Mesendoderm (in vitro differentiated cells): ENCODE data around the gene SPIB.

Experiments
- DNase-seq: peaks from one replicate; pipeline ENCODE4 v3.0.0; 2013
- H2AK5ac ChIP-seq: 2 replicates; pipeline ENCODE4 v1.6.1; 2013; ENCODE audit warnings: low read length, inconsistent platforms
- H2BK120ac ChIP-seq: 2 replicates; pipeline ENCODE4 v1.6.1; 2013; ENCODE audit warnings: low read depth, mild to moderate bottlenecking, low read length, moderate library complexity, mixed read lengths
- H2BK15ac ChIP-seq: replicated peaks from 2 replicates; pipeline ENCODE4 v1.6.1; 2013; ENCODE audit warnings: low read depth, mild to moderate bottlenecking, moderate library complexity
- H2BK5ac ChIP-seq: 2 replicates; pipeline ENCODE4 v1.6.1; 2013; ENCODE audit warnings: low read length, inconsistent platforms
- H3K18ac ChIP-seq: 2 replicates; pipeline ENCODE4 v1.6.1; 2013; ENCODE audit warnings: mild to moderate bottlenecking, low read length, mixed read lengths
- H3K23ac ChIP-seq: one replicate; pipeline ENCODE4 v1.6.1; 2013; ENCODE audit warnings: low read length
- H3K27ac ChIP-seq: 2 replicates; pipeline ENCODE4 v1.5.1; 2013; ENCODE audit warnings: low read depth, mild to moderate bottlenecking, inconsistent platforms, low read length, moderate library complexity
- H3K27me3 ChIP-seq: 2 replicates; pipeline ENCODE4 v1.6.1; 2013; ENCODE audit warnings: low read length, control low read depth, mild to moderate bottlenecking, inconsistent platforms; ENCODE audit not compliant: insufficient read depth, poor library complexity
- H3K36me3 ChIP-seq: 2 replicates; pipeline ENCODE4 v1.6.1; 2013; ENCODE audit warnings: low read length, inconsistent platforms; ENCODE audit not compliant: control insufficient read depth, insufficient read depth
- H3K4ac ChIP-seq: one replicate; pipeline ENCODE4 v1.6.1; 2013; ENCODE audit warnings: low read depth, mild to moderate bottlenecking, low read length, moderate library complexity
- H3K4me1 ChIP-seq: 2 replicates; pipeline ENCODE4 v1.6.1; 2013; ENCODE audit warnings: low read depth, low read length, inconsistent platforms; ENCODE audit not compliant: control insufficient read depth
- H3K4me2 ChIP-seq: 2 replicates; pipeline ENCODE4 v1.6.1; 2013; ENCODE audit warnings: low read length
- H3K4me3 ChIP-seq: 2 replicates; pipeline ENCODE4 v1.5.1; 2013; ENCODE audit warnings: mild to moderate bottlenecking, low read length
- H3K56ac ChIP-seq: one replicate; pipeline ENCODE4 v1.6.1; 2013; ENCODE audit warnings: low read length
- H3K79me1 ChIP-seq: 2 replicates; pipeline ENCODE4 v1.6.1; 2013; ENCODE audit warnings: low read length, inconsistent platforms
- H3K79me2 ChIP-seq: 2 replicates; pipeline ENCODE4 v1.6.1; 2013; ENCODE audit warnings: mild to moderate bottlenecking, low read length; ENCODE audit not compliant: control insufficient read depth, insufficient read depth
- H3K9ac ChIP-seq: 2 replicates; pipeline ENCODE4 v1.6.1; 2013; ENCODE audit warnings: low read length, inconsistent platforms
- H4K5ac ChIP-seq: one replicate; pipeline ENCODE4 v1.6.1; 2013; ENCODE audit warnings: low read length
- H4K8ac ChIP-seq: one replicate; pipeline ENCODE4 v1.6.1; 2013; ENCODE audit warnings: low read depth, mild to moderate bottlenecking, control low read depth, low read length, moderate library complexity
- WGBS: extraction: QIAGEN DNeasy Blood & Tissue Kit; methylation state at CpG from one replicate; pipeline ENCODE4 v1.1.7; 2013; ENCODE audit warnings: low lambda C conversion rate, missing lambda C conversion rate; ENCODE audit not compliant: insufficient coverage; ENCODE audit errors: extremely low coverage; 5-methylcytosine and 5-hydroxymethylcytosine counted together

SPIB gene

DNA sequence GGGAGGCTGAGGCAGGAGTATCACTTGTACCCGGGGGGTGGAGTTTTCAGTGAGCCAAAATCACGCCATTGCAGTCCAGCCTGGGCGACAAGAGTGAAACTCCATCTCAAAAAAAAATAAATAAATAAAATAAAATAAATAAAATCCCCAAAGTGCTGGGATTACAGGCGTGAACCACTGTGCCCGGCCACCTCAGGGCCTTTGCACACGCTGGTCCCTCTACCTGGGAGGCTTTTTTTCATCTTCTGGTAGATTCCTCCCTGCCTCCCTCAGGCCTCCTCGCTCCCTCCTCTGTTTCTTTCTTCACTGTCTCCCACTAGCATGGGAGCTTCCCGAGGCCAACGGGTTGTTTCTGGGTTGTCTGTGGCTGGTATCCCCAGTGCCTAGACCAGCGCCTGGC, 29.0 kb downstream of the SPIB start:
- Histone ChIP-seq H4K5ac (no peak overlapping the region), H3K4ac (no peak overlapping the region), H3K9ac (no peak overlapping the region), H2BK15ac (no peak overlapping the region), H3K27ac (no peak overlapping the region), H2BK120ac (no peak overlapping the region), H3K18ac (no peak overlapping the region), H3K79me2 (no peaks in the 10 kb centered on the region), H3K4me1 (no peaks in the 10 kb centered on the region), H3K79me1 (no peaks in the 10 kb centered on the region), H3K27me3 (no peaks in the 10 kb centered on the region), H3K23ac (no peak overlapping the region), H3K36me3 (no peaks in the 10 kb centered on the region), H3K4me3 (no peak overlapping the region), H4K8ac (no peak overlapping the region), H2BK5ac (no peak overlapping the region), H3K56ac (no peak overlapping the region), H3K4me2 (no peak overlapping the region), H2AK5ac (no peak overlapping the region)
- DNase-seq: no peak
- no CpG with 5 or more reads among the region's 10 CpGs for WGBS

DNA sequence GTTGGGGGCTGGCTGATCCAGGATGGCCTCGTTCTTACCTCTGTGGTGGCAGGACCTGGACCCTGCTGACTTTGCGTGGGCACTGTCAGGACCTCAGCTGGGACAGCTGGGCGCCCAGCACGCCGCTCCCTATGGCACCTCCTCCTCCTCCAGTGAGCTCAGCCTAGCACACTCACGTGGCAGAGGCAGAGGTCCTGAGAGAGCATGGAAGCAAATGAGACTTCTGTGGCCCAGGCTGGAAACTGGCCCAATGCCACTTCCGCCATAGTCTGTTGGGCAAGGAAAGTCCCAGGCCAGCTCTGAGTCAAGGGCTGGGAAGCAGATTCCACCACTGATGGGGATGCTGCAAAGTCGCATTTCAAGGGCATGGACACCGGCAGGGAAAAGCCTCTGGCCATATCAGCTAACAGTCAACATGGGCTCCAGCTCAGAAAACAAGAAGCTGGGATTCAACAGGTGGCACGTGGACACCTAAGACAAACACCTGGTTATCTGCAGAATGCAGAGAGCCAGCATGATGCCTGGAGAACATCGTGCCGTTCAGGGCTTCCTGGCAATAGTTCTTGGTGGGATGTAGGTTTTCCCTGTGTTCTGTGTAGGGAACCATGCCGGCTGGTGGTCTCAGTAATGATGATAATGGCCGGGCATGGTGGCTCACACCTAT, 30.6 kb downstream of the SPIB start:
- H3K4me1 ChIP-seq: no peaks in the 10 kb centered on the region
- H3K79me2 ChIP-seq: no peaks in the 10 kb centered on the region
- H3K4ac ChIP-seq: no peak overlapping the region
- no peaks in the 10 kb centered on the region for H3K36me3 ChIP-seq
- H3K4me3 ChIP-seq: no peak overlapping the region
- H2BK15ac ChIP-seq: no peak overlapping the region
- no peak overlapping the region for H2BK5ac ChIP-seq
- H3K27me3 ChIP-seq: no peaks in the 10 kb centered on the region
- H3K18ac ChIP-seq: no peak overlapping the region
- no peak overlapping the region for H3K56ac ChIP-seq
- no peak overlapping the region for H4K8ac ChIP-seq
- no peak overlapping the region for H4K5ac ChIP-seq
- no peak overlapping the region for H2BK120ac ChIP-seq
- no CpG with 5 or more reads among the region's 14 CpGs for WGBS
- no peak overlapping the region for H3K23ac ChIP-seq
- H3K4me2 ChIP-seq: no peak overlapping the region
- no peak overlapping the region for H3K27ac ChIP-seq
- DNase-seq: no peak
- no peak overlapping the region for H2AK5ac ChIP-seq
- no peak overlapping the region for H3K9ac ChIP-seq
- H3K79me1 ChIP-seq: no peaks in the 10 kb centered on the region

DNA sequence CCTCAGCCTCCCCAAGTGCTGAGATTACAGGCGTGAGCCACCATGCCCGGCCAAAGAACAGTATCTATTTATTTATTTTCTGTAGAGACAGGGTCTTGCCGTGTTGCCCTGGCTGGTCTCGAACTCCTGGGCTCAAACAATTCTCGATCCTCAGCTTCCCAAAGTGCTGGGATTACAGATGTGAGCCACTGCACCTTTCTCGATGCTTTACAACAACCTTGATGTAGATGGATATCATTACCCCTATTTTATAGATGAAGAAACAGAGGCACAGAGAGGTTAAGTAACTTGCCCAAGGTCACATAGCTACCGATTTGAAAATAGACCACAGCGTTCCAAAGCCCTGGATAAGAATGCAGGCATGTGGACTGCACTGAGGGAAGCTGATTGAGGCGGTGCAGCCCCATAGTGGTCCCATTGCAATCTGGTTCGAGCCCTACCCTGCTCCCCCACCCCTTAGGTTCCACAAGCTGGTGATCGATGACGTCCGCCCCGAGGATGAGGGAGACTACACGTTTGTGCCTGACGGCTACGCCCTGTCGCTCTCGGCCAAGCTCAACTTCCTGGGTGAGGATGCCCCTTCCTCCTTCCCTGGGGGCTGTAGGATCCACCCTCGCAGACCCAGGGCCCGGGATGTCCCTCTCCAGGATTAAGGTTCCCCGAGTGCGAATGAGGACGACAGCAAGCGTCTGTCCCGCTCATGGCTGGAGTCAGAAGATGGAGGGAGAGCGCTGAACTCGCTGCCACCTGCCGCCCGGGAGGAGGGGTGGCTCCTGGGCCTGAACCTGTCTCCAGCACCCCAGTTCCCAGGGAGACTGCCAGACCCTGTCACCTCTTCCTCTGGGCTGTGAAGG, 31.9 kb downstream of the SPIB start:
- H3K56ac ChIP-seq: no peak overlapping the region
- H3K9ac ChIP-seq: no peak overlapping the region
- H3K27ac ChIP-seq: no peak overlapping the region
- no peaks in the 10 kb centered on the region for H3K27me3 ChIP-seq
- H2AK5ac ChIP-seq: no peak overlapping the region
- H2BK5ac ChIP-seq: no peak overlapping the region
- no peak overlapping the region for H4K8ac ChIP-seq
- H3K4me1 ChIP-seq: no peaks in the 10 kb centered on the region
- no peak overlapping the region for H3K4me2 ChIP-seq
- H3K79me1 ChIP-seq: no peaks in the 10 kb centered on the region
- no peak for DNase-seq
- no peak overlapping the region for H3K4ac ChIP-seq
- H3K79me2 ChIP-seq: no peaks in the 10 kb centered on the region
- no peak overlapping the region for H4K5ac ChIP-seq
- H3K23ac ChIP-seq: no peak overlapping the region
- no peak overlapping the region for H2BK15ac ChIP-seq
- H2BK120ac ChIP-seq: no peak overlapping the region
- H3K36me3 ChIP-seq: no peaks in the 10 kb centered on the region
- H3K18ac ChIP-seq: no peak overlapping the region
- WGBS: no CpG with 5 or more reads among the region's 30 CpGs
- no peak overlapping the region for H3K4me3 ChIP-seq

DNA sequence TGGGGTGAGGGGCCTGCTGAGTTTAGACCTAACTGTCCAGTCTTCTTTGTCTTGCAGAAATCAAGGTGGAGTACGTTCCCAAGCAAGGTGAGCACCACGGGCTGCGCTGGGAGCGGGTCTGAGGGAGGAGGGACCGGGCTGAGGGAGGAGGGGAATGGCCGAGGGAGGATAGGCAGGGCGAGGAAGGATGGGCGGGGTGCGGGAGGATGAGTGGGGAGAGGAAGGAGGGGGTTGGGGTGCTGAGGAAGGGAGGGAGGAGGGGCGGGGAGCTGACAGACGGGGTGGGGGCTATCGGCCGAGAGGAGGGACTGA, 32.4 kb downstream of the SPIB start:
- no peak overlapping the region for H2BK5ac ChIP-seq
- no peak overlapping the region for H3K4me3 ChIP-seq
- DNase-seq: no peak
- H3K27me3 ChIP-seq: no peaks in the 10 kb centered on the region
- H3K79me1 ChIP-seq: no peaks in the 10 kb centered on the region
- no peak overlapping the region for H3K56ac ChIP-seq
- no peak overlapping the region for H2BK15ac ChIP-seq
- no peak overlapping the region for H3K4me2 ChIP-seq
- H3K23ac ChIP-seq: no peak overlapping the region
- no peak overlapping the region for H3K18ac ChIP-seq
- no peak overlapping the region for H2BK120ac ChIP-seq
- no peak overlapping the region for H3K27ac ChIP-seq
- no peak overlapping the region for H4K5ac ChIP-seq
- H4K8ac ChIP-seq: no peak overlapping the region
- no peaks in the 10 kb centered on the region for H3K36me3 ChIP-seq
- no CpG with 5 or more reads among the region's 13 CpGs for WGBS
- no peak overlapping the region for H3K9ac ChIP-seq
- H2AK5ac ChIP-seq: no peak overlapping the region
- no peaks in the 10 kb centered on the region for H3K79me2 ChIP-seq
- H3K4ac ChIP-seq: no peak overlapping the region
- H3K4me1 ChIP-seq: no peaks in the 10 kb centered on the region

DNA sequence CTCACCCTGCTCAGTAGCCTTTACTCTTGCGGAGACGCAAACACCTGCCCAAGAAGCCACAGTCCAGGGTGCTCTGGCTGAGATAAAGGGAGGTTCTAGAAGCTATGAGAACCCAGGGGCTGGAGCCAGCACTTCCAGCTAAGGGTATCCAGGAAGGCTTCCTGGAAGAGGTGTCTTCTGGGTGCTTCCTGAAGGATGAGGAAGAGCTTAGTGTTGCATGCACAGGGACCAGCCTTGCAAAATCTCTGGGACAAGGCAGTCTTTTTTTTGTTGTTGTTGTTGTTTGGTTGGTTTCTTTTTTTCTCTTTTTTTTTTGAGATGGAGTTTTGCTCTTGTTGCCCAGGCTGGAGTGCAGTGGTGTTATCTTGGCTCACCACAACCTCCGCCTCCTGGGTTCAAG, 34.5 kb downstream of the SPIB start:
- Histone ChIP-seq H3K9ac (no peak overlapping the region), H3K4me3 (no peak overlapping the region), H3K79me1 (no peaks in the 10 kb centered on the region), H3K27ac (no peak overlapping the region), H4K8ac (no peak overlapping the region), H2BK15ac (no peak overlapping the region), H3K56ac (no peak overlapping the region), H4K5ac (no peak overlapping the region), H3K4ac (no peak overlapping the region), H3K27me3 (no peaks in the 10 kb centered on the region), H3K18ac (no peak overlapping the region), H3K23ac (no peak overlapping the region), H2AK5ac (no peak overlapping the region), H2BK5ac (no peak overlapping the region), H3K36me3 (no peaks in the 10 kb centered on the region), H3K79me2 (no peaks in the 10 kb centered on the region), H3K4me2 (no peak overlapping the region), H3K4me1 (no peaks in the 10 kb centered on the region), H2BK120ac (no peak overlapping the region)
- no peak for DNase-seq
- no CpG with 5 or more reads among the region's 3 CpGs for WGBS
